Hepatocyte (in vitro differentiated cells): Measurements from ENCODE around the gene IDH2.
"Not testable (repeated sequence)": the region's sequence is repeated elsewhere in the genome, so short reads cannot be mapped to it uniquely, and the experiment has no call there.

Experiments used
- EZH2 ChIP-seq: fragments of 200-600 bp; sonication (generic); IDR thresholded peaks from 2 replicates; pipeline ENCODE4 v1.6.1; 2016; ENCODE audit warnings: antibody characterized with exemption, mild to moderate bottlenecking, borderline replicate concordance
- EZH2phosphoT487 ChIP-seq: fragments of 200-600 bp; sonication (generic); IDR thresholded peaks from one replicate; pipeline ENCODE4 v1.6.1; 2018; ENCODE audit warnings: antibody characterized with exemption, mild to moderate bottlenecking, low read depth, moderate library complexity; ENCODE audit not compliant: unreplicated experiment, severe bottlenecking
- TF ChIP-seq, protein P1 (sequence below): fragments of 200-600 bp; sonication (generic); IDR thresholded peaks from 2 replicates; pipeline ENCODE4 v1.5.1; 2016; ENCODE audit warnings: antibody characterized with exemption, mild to moderate bottlenecking; ENCODE audit not compliant: poor library complexity

DNA sequence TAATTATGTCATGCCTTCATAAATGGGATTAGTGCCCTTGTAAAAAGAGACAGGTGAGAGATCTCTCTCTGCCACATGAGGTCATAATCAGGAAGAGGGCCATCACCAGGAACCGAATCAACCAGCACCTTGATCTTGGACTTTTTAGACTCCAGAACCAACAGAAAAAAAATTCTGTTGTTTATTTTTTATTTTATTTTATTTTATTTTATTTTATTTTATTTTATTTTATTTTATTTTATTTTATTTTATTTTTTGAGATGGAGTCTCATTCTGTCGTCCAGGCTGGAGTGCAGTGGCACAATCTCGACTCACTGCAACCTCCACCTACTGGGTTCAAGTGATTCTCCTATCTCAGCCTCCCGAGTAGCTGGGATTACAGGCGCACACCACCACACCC lies 5.8 kb upstream of the IDH2 start:
- TF ChIP-seq, protein P1, sequence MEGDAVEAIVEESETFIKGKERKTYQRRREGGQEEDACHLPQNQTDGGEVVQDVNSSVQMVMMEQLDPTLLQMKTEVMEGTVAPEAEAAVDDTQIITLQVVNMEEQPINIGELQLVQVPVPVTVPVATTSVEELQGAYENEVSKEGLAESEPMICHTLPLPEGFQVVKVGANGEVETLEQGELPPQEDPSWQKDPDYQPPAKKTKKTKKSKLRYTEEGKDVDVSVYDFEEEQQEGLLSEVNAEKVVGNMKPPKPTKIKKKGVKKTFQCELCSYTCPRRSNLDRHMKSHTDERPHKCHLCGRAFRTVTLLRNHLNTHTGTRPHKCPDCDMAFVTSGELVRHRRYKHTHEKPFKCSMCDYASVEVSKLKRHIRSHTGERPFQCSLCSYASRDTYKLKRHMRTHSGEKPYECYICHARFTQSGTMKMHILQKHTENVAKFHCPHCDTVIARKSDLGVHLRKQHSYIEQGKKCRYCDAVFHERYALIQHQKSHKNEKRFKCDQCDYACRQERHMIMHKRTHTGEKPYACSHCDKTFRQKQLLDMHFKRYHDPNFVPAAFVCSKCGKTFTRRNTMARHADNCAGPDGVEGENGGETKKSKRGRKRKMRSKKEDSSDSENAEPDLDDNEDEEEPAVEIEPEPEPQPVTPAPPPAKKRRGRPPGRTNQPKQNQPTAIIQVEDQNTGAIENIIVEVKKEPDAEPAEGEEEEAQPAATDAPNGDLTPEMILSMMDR = not testable (repeated sequence)
- TF ChIP-seq EZH2, EZH2phosphoT487: not testable (repeated sequence)
